ENCODE results near the gene ORAI1.

Gene ORAI1

DNA sequence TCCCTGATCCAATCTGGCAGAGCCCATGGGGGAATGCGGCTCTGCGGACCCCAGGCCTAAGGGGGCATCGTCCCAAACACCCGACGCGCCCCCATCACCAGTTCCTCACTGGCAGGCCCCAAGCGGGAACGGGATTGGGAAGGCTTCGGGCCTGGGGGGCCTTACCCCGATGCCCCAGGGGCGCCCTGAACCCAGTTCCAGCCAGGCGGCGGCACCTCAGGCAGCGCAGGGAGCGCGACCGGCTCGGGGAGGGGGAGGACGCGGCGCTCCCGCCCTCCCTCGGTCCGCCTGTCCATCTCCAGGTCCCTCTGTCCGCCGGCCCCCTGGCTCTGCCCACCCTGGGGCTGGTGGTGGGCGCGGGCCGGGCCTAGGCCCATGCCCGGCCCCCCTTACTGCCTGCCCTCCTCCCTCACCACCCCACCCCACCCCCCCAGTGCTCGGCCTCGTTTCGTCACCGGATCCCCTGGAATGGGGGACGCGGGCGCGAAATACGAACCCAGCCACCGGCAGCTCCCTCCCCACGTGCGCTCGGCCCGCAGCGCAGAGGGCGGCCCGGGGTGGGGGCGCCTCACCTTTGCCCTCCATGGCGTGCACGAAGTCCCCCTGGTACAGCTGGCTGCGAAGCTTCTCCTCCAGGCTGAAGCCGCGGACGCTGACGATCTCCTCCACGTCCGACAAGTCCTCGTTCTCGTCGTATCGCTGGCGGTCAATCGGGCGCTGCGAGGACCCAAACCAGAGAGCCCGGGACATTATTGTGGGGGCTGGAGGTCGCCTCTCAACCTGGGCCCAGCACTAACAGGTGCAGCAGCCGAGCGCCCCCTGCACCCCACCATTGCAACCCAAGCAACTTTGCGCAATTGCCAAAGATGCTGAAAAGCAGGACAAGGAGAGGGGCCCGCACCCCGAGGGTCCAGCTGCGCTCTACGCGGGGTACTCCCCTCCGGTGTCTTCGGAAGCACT is 47.8 kb upstream of the ORAI1 start:
- peaks cover 24 to 36% of the 10 kb centered on the region in 2 donors for H3K4me1 ChIP-seq (ENCODE audit: control insufficient read depth in 2 of 2, insufficient read depth in 1 of 2, low read depth in 1 of 2, low read length in 2 of 2)
- H3K36me3 ChIP-seq (replicated peaks in 1 of 2; ENCODE audit: control insufficient read depth in 2 of 2, insufficient read depth in 2 of 2, low read length in 2 of 2): peaks cover 15 to 25% of the 10 kb centered on the region in 2 donors
- peak overlapping the region; percentile 50 for H2AFZ ChIP-seq (ENCODE audit: low read length)
- H3K14ac ChIP-seq (ENCODE audit: low read length): peak overlapping the region; percentile 42
- H3K79me1 ChIP-seq (ENCODE audit: low read depth, low read length): peaks cover 6% of the 10 kb centered on the region
- H3K9ac ChIP-seq (ENCODE audit: low read depth, low read length, poor library complexity): peak overlapping the region; percentile 95
- H2BK120ac ChIP-seq (ENCODE audit: low read depth, low read length): peak overlapping the region; percentile 88
- H3K4me2 ChIP-seq (ENCODE audit: insufficient read depth, low read length, poor library complexity, severe bottlenecking): peak overlapping the region; percentile 88
- no peaks in the 10 kb centered on the region for H3K9me3 ChIP-seq (replicated peaks in 1 of 2; ENCODE audit: control insufficient read depth in 2 of 2, insufficient read depth in 1 of 2, low read depth in 1 of 2, low read length in 2 of 2)
- no CpG with 5 or more reads among the region's 77 CpGs for WGBS, 2 donors (ENCODE audit: extremely low coverage in 2 of 2, insufficient read length in 2 of 2, insufficient replicate concordance in 1 of 2)
- peak overlapping the region; percentile 92 for H3K18ac ChIP-seq (ENCODE audit: low read length)
- peak overlapping the region; percentile 89 for H2BK5ac ChIP-seq (ENCODE audit: low read length)
- peak overlapping the region; percentile 70 for H3K4ac ChIP-seq (ENCODE audit: low read length)
- no peak overlapping the region for H2BK12ac ChIP-seq (ENCODE audit: low read length)
- H4K91ac ChIP-seq (ENCODE audit: low read depth, low read length, poor library complexity): peak overlapping the region; percentile 90
- H3K4me3 ChIP-seq (ENCODE audit: low read length in 2 of 2): peak overlapping the region; percentile 71 to 88
- H2BK15ac ChIP-seq (ENCODE audit: low read length): peak overlapping the region; percentile 82
- DNase-seq (ENCODE audit: low spot score): peak; percentile 64
- no peaks in the 10 kb centered on the region for H3K27me3 ChIP-seq (ENCODE audit: control insufficient read depth in 3 of 3, insufficient read depth in 3 of 3, low read depth in 1 of 3, low read length in 3 of 3)
- peak overlapping the region; percentile 85 for H3K23ac ChIP-seq (ENCODE audit: low read depth, low read length, poor library complexity)
- peak overlapping the region; percentile 99 for H2AK5ac ChIP-seq (ENCODE audit: low read depth, low read length)
- peak overlapping the region; percentile 99 for H3K27ac ChIP-seq (replicated peaks; ENCODE audit: low read length)
- H4K8ac ChIP-seq (ENCODE audit: low read depth, low read length): peak overlapping the region; percentile 19

DNA sequence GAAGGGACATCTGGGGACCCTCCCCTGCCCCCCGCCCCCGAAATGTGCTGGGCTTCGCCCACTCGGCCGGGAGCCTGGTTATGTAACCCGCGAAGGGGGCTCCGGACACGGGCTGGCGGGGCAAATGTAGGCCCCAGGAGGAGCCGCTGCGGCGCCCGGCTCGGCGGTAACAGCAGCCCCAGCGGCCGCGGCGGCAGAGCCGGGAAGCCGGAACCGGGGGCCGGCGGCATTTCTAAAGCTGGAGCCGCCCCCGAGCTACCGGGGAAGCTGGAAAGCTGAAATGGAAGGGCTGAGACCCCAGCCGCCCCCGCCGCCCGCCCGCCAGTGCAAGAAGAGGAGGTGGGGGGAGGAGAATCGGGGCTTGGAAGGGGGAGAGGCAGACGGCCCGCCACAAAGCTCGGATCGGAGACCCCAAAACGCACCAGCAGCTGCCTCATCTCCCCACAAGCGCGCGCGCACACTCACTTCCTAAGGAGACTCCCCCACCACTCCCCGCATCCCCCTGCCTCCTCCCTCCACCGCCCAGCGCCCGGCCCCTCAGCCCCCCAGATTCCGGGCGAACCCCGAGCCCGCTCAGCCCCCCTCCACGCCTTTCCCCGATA is 47.0 kb upstream of the ORAI1 start:
- peaks cover 26 to 36% of the 10 kb centered on the region in 2 donors for H3K4me1 ChIP-seq (ENCODE audit: control insufficient read depth in 2 of 2, insufficient read depth in 1 of 2, low read depth in 1 of 2, low read length in 2 of 2)
- peak; percentile 26 for DNase-seq (ENCODE audit: low spot score)
- H2AFZ ChIP-seq (ENCODE audit: low read length): peak overlapping the region; percentile 50
- no peaks in the 10 kb centered on the region for H3K9me3 ChIP-seq (replicated peaks in 1 of 2; ENCODE audit: control insufficient read depth in 2 of 2, insufficient read depth in 1 of 2, low read depth in 1 of 2, low read length in 2 of 2)
- no CpG with 5 or more reads among the region's 53 CpGs for WGBS, 2 donors (ENCODE audit: extremely low coverage in 2 of 2, insufficient read length in 2 of 2, insufficient replicate concordance in 1 of 2)
- peak overlapping the region; percentile 42 for H2BK15ac ChIP-seq (ENCODE audit: low read length)
- no peak overlapping the region for H4K8ac ChIP-seq (ENCODE audit: low read depth, low read length)
- no peak overlapping the region for H4K91ac ChIP-seq (ENCODE audit: low read depth, low read length, poor library complexity)
- peak overlapping the region; percentile 71 to 88 for H3K4me3 ChIP-seq (ENCODE audit: low read length in 2 of 2)
- H2AK5ac ChIP-seq (ENCODE audit: low read depth, low read length): peak overlapping the region; percentile 99
- H2BK120ac ChIP-seq (ENCODE audit: low read depth, low read length): peak overlapping the region; percentile 88
- H2BK12ac ChIP-seq (ENCODE audit: low read length): no peak overlapping the region
- H3K9ac ChIP-seq (ENCODE audit: low read depth, low read length, poor library complexity): peak overlapping the region; percentile 90
- peak overlapping the region; percentile 92 for H3K18ac ChIP-seq (ENCODE audit: low read length)
- H2BK5ac ChIP-seq (ENCODE audit: low read length): peak overlapping the region; percentile 89
- H3K36me3 ChIP-seq (replicated peaks in 1 of 2; ENCODE audit: control insufficient read depth in 2 of 2, insufficient read depth in 2 of 2, low read length in 2 of 2): peaks cover 9 to 17% of the 10 kb centered on the region in 2 donors
- H3K4me2 ChIP-seq (ENCODE audit: insufficient read depth, low read length, poor library complexity, severe bottlenecking): peak overlapping the region; percentile 88
- peaks cover 2% of the 10 kb centered on the region for H3K79me1 ChIP-seq (ENCODE audit: low read depth, low read length)
- no peaks in the 10 kb centered on the region for H3K27me3 ChIP-seq (ENCODE audit: control insufficient read depth in 3 of 3, insufficient read depth in 3 of 3, low read depth in 1 of 3, low read length in 3 of 3)
- peak overlapping the region; percentile 47 for H3K23ac ChIP-seq (ENCODE audit: low read depth, low read length, poor library complexity)
- peak overlapping the region; percentile 42 for H3K14ac ChIP-seq (ENCODE audit: low read length)
- peak overlapping the region; percentile 99 for H3K27ac ChIP-seq (replicated peaks; ENCODE audit: low read length)
- H3K4ac ChIP-seq (ENCODE audit: low read length): no peak overlapping the region

DNA sequence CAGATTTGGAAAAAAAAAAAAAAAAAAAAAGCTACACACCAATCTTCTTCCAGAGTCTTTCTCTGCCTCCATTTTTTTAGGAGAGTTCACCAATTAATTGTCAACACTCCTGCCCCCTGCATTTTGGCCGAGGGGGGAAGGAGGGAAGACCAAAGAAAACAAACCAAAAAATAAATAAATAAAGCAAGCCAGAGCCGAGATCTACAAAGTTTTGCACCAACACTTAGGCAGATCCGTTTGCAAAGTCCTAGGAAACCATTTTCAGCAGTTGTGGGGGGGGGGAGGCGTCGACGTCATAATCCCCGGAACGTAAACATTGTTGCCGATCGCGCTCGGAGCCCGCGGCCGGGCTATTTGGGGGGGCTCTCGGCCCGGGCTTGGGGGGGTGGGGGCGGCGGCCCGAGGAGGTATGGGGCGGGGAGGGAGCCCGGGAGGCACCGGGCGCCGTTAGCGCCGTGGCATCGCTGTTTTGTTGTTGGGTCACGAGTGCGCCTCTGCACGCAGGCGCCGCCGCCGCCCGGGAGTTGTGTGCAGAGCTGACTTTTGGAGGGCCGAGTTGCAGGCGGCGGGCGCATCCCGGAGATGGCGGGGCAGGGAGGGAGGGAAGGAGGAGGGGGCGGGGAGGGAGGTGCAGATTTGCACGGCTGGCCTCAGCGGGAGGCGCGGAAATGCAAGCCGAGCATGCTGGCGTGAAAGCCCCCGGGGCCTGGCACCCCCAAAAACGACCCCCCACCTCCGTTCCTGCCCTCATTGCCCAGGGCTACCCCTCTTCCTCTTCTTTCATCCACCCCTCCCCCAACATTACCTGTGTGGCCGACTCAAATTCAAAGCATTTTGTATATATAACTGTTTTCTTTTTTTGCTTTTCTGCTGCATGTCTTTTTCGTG is 46.1 kb upstream of the ORAI1 start:
- peak; percentile 85 for DNase-seq (ENCODE audit: low spot score)
- peak overlapping the region; percentile 99 for H3K27ac ChIP-seq (replicated peaks; ENCODE audit: low read length)

More for the DNA sequence above, 46.1 kb upstream of the ORAI1 start:
- no peaks in the 10 kb centered on the region for H3K27me3 ChIP-seq (ENCODE audit: control insufficient read depth in 3 of 3, insufficient read depth in 3 of 3, low read depth in 1 of 3, low read length in 3 of 3)
- H4K91ac ChIP-seq (ENCODE audit: low read depth, low read length, poor library complexity): no peak overlapping the region
- H3K4ac ChIP-seq (ENCODE audit: low read length): no peak overlapping the region
- H3K9me3 ChIP-seq (replicated peaks in 1 of 2; ENCODE audit: control insufficient read depth in 2 of 2, insufficient read depth in 1 of 2, low read depth in 1 of 2, low read length in 2 of 2): no peaks in the 10 kb centered on the region
- H3K79me1 ChIP-seq (ENCODE audit: low read depth, low read length): peaks cover 1% of the 10 kb centered on the region
- H3K14ac ChIP-seq (ENCODE audit: low read length): no peak overlapping the region
- H2BK5ac ChIP-seq (ENCODE audit: low read length): peak overlapping the region; percentile 89
- no peak overlapping the region for H2AK5ac ChIP-seq (ENCODE audit: low read depth, low read length)
- no peak overlapping the region for H2BK120ac ChIP-seq (ENCODE audit: low read depth, low read length)
- no peak overlapping the region for H2BK12ac ChIP-seq (ENCODE audit: low read length)
- no CpG with 5 or more reads among the region's 54 CpGs for WGBS, 2 donors (ENCODE audit: extremely low coverage in 2 of 2, insufficient read length in 2 of 2, insufficient replicate concordance in 1 of 2)
- H3K4me1 ChIP-seq (ENCODE audit: control insufficient read depth in 2 of 2, insufficient read depth in 1 of 2, low read depth in 1 of 2, low read length in 2 of 2): peaks cover 16 to 36% of the 10 kb centered on the region in 2 donors
- H2AFZ ChIP-seq (ENCODE audit: low read length): peak overlapping the region; percentile 50
- H3K23ac ChIP-seq (ENCODE audit: low read depth, low read length, poor library complexity): no peak overlapping the region
- H3K36me3 ChIP-seq (replicated peaks in 1 of 2; ENCODE audit: control insufficient read depth in 2 of 2, insufficient read depth in 2 of 2, low read length in 2 of 2): peaks cover 2 to 13% of the 10 kb centered on the region in 2 donors
- peak overlapping the region; percentile 82 for H3K4me2 ChIP-seq (ENCODE audit: insufficient read depth, low read length, poor library complexity, severe bottlenecking)
- peak overlapping the region; percentile 71 to 86 for H3K4me3 ChIP-seq (ENCODE audit: low read length in 2 of 2)
- H4K8ac ChIP-seq (ENCODE audit: low read depth, low read length): no peak overlapping the region
- peak overlapping the region; percentile 97 for H3K18ac ChIP-seq (ENCODE audit: low read length)
- H2BK15ac ChIP-seq (ENCODE audit: low read length): peak overlapping the region; percentile 53
- peak overlapping the region; percentile 87 for H3K9ac ChIP-seq (ENCODE audit: low read depth, low read length, poor library complexity)

Measured in neuronal stem cell (in vitro differentiated cells).